Uterus (tissue), 4 donors: ENCODE measurements around the gene SLC44A1. TPM values are rescaled to one million over a fixed set of nuclear protein-coding genes. Genes with fewer than 3 reads are reported as not detected.

Experiments used
- DNase-seq, 2 donors: peaks; one replicate each; pipeline ENCODE4 v3.0.0-alpha.2; 2019 to 2020
- H3K27ac ChIP-seq, 2 donors: fragments of 200-600 bp; sonication (generic); 1 replicate in 1 of 2; 2 replicates in 1 of 2; pipeline ENCODE4 v1.5.1; 2016 to 2018
- H3K27me3 ChIP-seq, 2 donors: fragments of 200-600 bp; sonication (generic); one replicate each; pipeline ENCODE4 v1.5.1; 2018 to 2019; ENCODE audit warnings: control low read depth in 1 of 2
- H3K36me3 ChIP-seq, 2 donors: fragments of 200-600 bp; sonication (generic); one replicate each; pipeline ENCODE4 v1.5.1; 2019; ENCODE audit warnings: control low read depth in 1 of 2
- H3K4me1 ChIP-seq, 2 donors: fragments of 200-600 bp; sonication (generic); one replicate each; pipeline ENCODE4 v1.5.1; 2018 to 2019; ENCODE audit warnings: control low read depth in 1 of 2
- H3K4me3 ChIP-seq, 2 donors: fragments of 200-600 bp; sonication (generic); 1 replicate in 1 of 2; 2 replicates in 1 of 2; pipeline ENCODE4 v1.5.1; 2018 to 2019; ENCODE audit warnings: mild to moderate bottlenecking in 1 of 2
- H3K9me3 ChIP-seq, 2 donors: fragments of 200-600 bp; sonication (generic); one replicate each; pipeline ENCODE4 v1.5.1; 2019; ENCODE audit warnings: control low read depth in 1 of 2
- CTCF ChIP-seq, 4 experiments: fragments of 200-600 bp in 2 of 4; fragments of 450-650 bp in 2 of 4; sonication (generic) in 2 of 4; IDR thresholded peaks; one replicate each; pipeline ENCODE4 v1.5.1; 2016 to 2019; ENCODE audit warnings: antibody characterized with exemption in 4 of 4, mild to moderate bottlenecking in 2 of 4, moderate library complexity in 1 of 4
- POLR2A ChIP-seq, 2 donors: fragments of 450-650 bp; IDR thresholded peaks; one replicate each; pipeline ENCODE4 v1.6.1; 2016; ENCODE audit warnings: antibody characterized with exemption in 2 of 2, mild to moderate bottlenecking in 1 of 2, moderate library complexity in 1 of 2
- intact Hi-C: fragments of 100-400 bp; cut with DNase I; formaldehyde crosslinking; loops from one replicate; pipeline ENCODE4 v1.15.1; 2023; ENCODE audit warnings: low total_unique reads
- total RNA-seq, 4 donors: library from RNA; depleted of rRNA in 3 of 4; stranded (reverse); fragments of >200 nt in 3 of 4; gene quantifications; one replicate each; pipeline versions ENCODE4 v1.1.0 to v1.2.4, GENCODE V29; 2014 to 2023
- donor health status: DM: yes; HTN: yes; CAD: no.

Gene SLC44A1
- total RNA-seq, 4 donors from 2014 or later, result 58.2 to 75.0 (median 63.0) TPM

GRCh38 chr9:105245029-105245890, 809 bp downstream of the SLC44A1 start:
- Histone ChIP-seq H3K27ac (peak overlapping the region; percentile 84 to 86), H3K4me1 (peaks cover 0 to 8% of the 10 kb centered on the region in 2 donors), H3K4me3 (peak overlapping the region; percentile 86), H3K36me3 (no peaks in the 10 kb centered on the region), H3K9me3 (no peaks in the 10 kb centered on the region), H3K27me3 (no peaks in the 10 kb centered on the region)
- DNase-seq, result peak; percentile 28 to 35
- peak in 1 of 4 experiments; percentile 27 for TF ChIP-seq CTCF (IDR thresholded peaks at IDR 0.05)
- no peak for TF ChIP-seq POLR2A (IDR thresholded peaks at IDR 0.05)
- intact Hi-C loops, result no loop called here

- TF ChIP-seq CTCF (IDR thresholded peaks at IDR 0.05) (no peak), POLR2A (IDR thresholded peaks at IDR 0.05) (no peak)
- Histone ChIP-seq H3K36me3 (no peaks in the 10 kb centered on the region), H3K27ac (peak overlapping the region; percentile 84 to 86), H3K9me3 (no peaks in the 10 kb centered on the region), H3K4me1 (peaks cover 0 to 8% of the 10 kb centered on the region in 2 donors), H3K4me3 (peak overlapping the region; percentile 86), H3K27me3 (no peaks in the 10 kb centered on the region)
- intact Hi-C loops, result no loop called here
- no peak for DNase-seq
These were observed 1.4 kb downstream of the SLC44A1 start for GRCh38 chr9:105245891-105246161.

GRCh38 chr9:105246656-105247173, 2.3 kb downstream of the SLC44A1 start:
- H3K36me3 ChIP-seq, result no peaks in the 10 kb centered on the region
- no peaks in the 10 kb centered on the region for H3K27me3 ChIP-seq
- TF ChIP-seq CTCF (IDR thresholded peaks at IDR 0.05), result no peak
- no peak for TF ChIP-seq POLR2A (IDR thresholded peaks at IDR 0.05)
- no peak overlapping the region for H3K4me3 ChIP-seq
- intact Hi-C loops, result no loop called here
- no peak for DNase-seq
- H3K9me3 ChIP-seq, result no peaks in the 10 kb centered on the region
- H3K4me1 ChIP-seq, result peaks cover 0 to 3% of the 10 kb centered on the region in 2 donors
- no peak overlapping the region for H3K27ac ChIP-seq

GRCh38 chr9:105248691-105249090, 4.2 kb downstream of the SLC44A1 start:
- peaks cover 0 to 3% of the 10 kb centered on the region in 2 donors for H3K4me1 ChIP-seq
- H3K36me3 ChIP-seq, result no peaks in the 10 kb centered on the region
- DNase-seq, result no peak
- TF ChIP-seq CTCF (IDR thresholded peaks at IDR 0.05) (no peak), POLR2A (IDR thresholded peaks at IDR 0.05) (no peak)
- intact Hi-C loops, result no loop called here
- no peak overlapping the region for H3K27ac ChIP-seq
- H3K4me3 ChIP-seq, result no peak overlapping the region
- H3K27me3 ChIP-seq, result no peaks in the 10 kb centered on the region
- H3K9me3 ChIP-seq, result no peaks in the 10 kb centered on the region

- no peak for TF ChIP-seq CTCF (IDR thresholded peaks at IDR 0.05)
- TF ChIP-seq POLR2A (IDR thresholded peaks at IDR 0.05), result no peak
- intact Hi-C loops, result no loop called here
- Histone ChIP-seq H3K9me3 (no peaks in the 10 kb centered on the region), H3K36me3 (no peaks in the 10 kb centered on the region), H3K4me1 (peaks cover 0 to 3% of the 10 kb centered on the region in 2 donors), H3K27me3 (no peaks in the 10 kb centered on the region), H3K27ac (no peak overlapping the region), H3K4me3 (no peak overlapping the region)
- DNase-seq, result no peak
These were observed 6.7 kb downstream of the SLC44A1 start for GRCh38 chr9:105251133-105251532.
